ENCODE results near the gene GRIN3B. TPM values are rescaled to one million over a fixed set of nuclear protein-coding genes. Genes with fewer than 3 reads are reported as not detected.

GRIN3B gene
- total and polyA plus RNA-seq, 2 donors, result under 0.01 to 0.09 TPM

- WGBS, result 93% methylated on average over 15 of the region's 15 CpGs
- no peak for DNase-seq (ENCODE audit: low read depth in 6 of 9, low spot score in 9 of 9)
- H3K9me3 ChIP-seq (ENCODE audit: control insufficient read depth in 2 of 2, insufficient read depth in 1 of 2, low read length in 1 of 2), result peaks cover 0 to 4% of the 10 kb centered on the region in 2 donors
- H3K27me3 ChIP-seq (ENCODE audit: control insufficient read depth in 2 of 2, insufficient read depth in 1 of 2, low read length in 1 of 2), result no peaks in the 10 kb centered on the region
- H3K4me1 ChIP-seq (ENCODE audit: control insufficient read depth in 2 of 2, insufficient read depth in 2 of 2, low read length in 2 of 2), result peaks cover 10 to 13% of the 10 kb centered on the region in 2 donors
- H3K27ac ChIP-seq (ENCODE audit: low read depth in 1 of 2, low read length in 1 of 2), result no peak overlapping the region
- H3K36me3 ChIP-seq (ENCODE audit: control insufficient read depth in 2 of 2, insufficient read depth in 2 of 2, low read length in 1 of 2), result peaks cover 45 to 50% of the 10 kb centered on the region in 2 donors
- H3K4me3 ChIP-seq (ENCODE audit: low read length in 2 of 2), result no peak overlapping the region
These were observed 11.7 kb upstream of the GRIN3B start for GRCh38 chr19:988510-988909.

GRCh38 chr19:989381-990081, 10.7 kb upstream of the GRIN3B start:
- no peak overlapping the region for H3K27ac ChIP-seq (ENCODE audit: low read depth in 1 of 2, low read length in 1 of 2)
- H3K4me3 ChIP-seq (ENCODE audit: low read length in 2 of 2), result no peak overlapping the region
- H3K9me3 ChIP-seq (ENCODE audit: control insufficient read depth in 2 of 2, insufficient read depth in 1 of 2, low read length in 1 of 2), result peaks cover 0 to 4% of the 10 kb centered on the region in 2 donors
- no peak for DNase-seq (ENCODE audit: low read depth in 6 of 9, low spot score in 9 of 9)
- H3K36me3 ChIP-seq (ENCODE audit: control insufficient read depth in 2 of 2, insufficient read depth in 2 of 2, low read length in 1 of 2), result peaks cover 50 to 54% of the 10 kb centered on the region in 2 donors
- no peaks in the 10 kb centered on the region for H3K27me3 ChIP-seq (ENCODE audit: control insufficient read depth in 2 of 2, insufficient read depth in 1 of 2, low read length in 1 of 2)
- WGBS, result 94% methylated on average over 25 of the region's 25 CpGs
- H3K4me1 ChIP-seq (ENCODE audit: control insufficient read depth in 2 of 2, insufficient read depth in 2 of 2, low read length in 2 of 2), result peaks cover 5 to 8% of the 10 kb centered on the region in 2 donors

GRCh38 chr19:990119-990571, 10.1 kb upstream of the GRIN3B start:
- WGBS, result 93% methylated on average over 27 of the region's 27 CpGs
- H3K36me3 ChIP-seq (ENCODE audit: control insufficient read depth in 2 of 2, insufficient read depth in 2 of 2, low read length in 1 of 2), result peaks cover 50 to 55% of the 10 kb centered on the region in 2 donors
- H3K4me3 ChIP-seq (ENCODE audit: low read length in 2 of 2), result no peak overlapping the region
- H3K27me3 ChIP-seq (ENCODE audit: control insufficient read depth in 2 of 2, insufficient read depth in 1 of 2, low read length in 1 of 2), result peaks cover 0 to 4% of the 10 kb centered on the region in 2 donors
- H3K4me1 ChIP-seq (ENCODE audit: control insufficient read depth in 2 of 2, insufficient read depth in 2 of 2, low read length in 2 of 2), result peaks cover 0 to 2% of the 10 kb centered on the region in 2 donors
- DNase-seq (ENCODE audit: low read depth in 6 of 9, low spot score in 9 of 9), result no peak
- peaks cover 0 to 4% of the 10 kb centered on the region in 2 donors for H3K9me3 ChIP-seq (ENCODE audit: control insufficient read depth in 2 of 2, insufficient read depth in 1 of 2, low read length in 1 of 2)
- no peak overlapping the region for H3K27ac ChIP-seq (ENCODE audit: low read depth in 1 of 2, low read length in 1 of 2)

- H3K4me1 ChIP-seq (ENCODE audit: control insufficient read depth in 2 of 2, insufficient read depth in 2 of 2, low read length in 2 of 2), result no peaks in the 10 kb centered on the region
- no peak for DNase-seq (ENCODE audit: low read depth in 6 of 9, low spot score in 9 of 9)
- no peak overlapping the region for H3K27ac ChIP-seq (ENCODE audit: low read depth in 1 of 2, low read length in 1 of 2)
- peaks cover 0 to 7% of the 10 kb centered on the region in 2 donors for H3K9me3 ChIP-seq (ENCODE audit: control insufficient read depth in 2 of 2, insufficient read depth in 1 of 2, low read length in 1 of 2)
- H3K27me3 ChIP-seq (ENCODE audit: control insufficient read depth in 2 of 2, insufficient read depth in 1 of 2, low read length in 1 of 2), result peaks cover 0 to 10% of the 10 kb centered on the region in 2 donors
- peaks cover 48 to 55% of the 10 kb centered on the region in 2 donors for H3K36me3 ChIP-seq (ENCODE audit: control insufficient read depth in 2 of 2, insufficient read depth in 2 of 2, low read length in 1 of 2)
- no peak overlapping the region for H3K4me3 ChIP-seq (ENCODE audit: low read length in 2 of 2)
- WGBS, result 97% methylated on average over 23 of the region's 23 CpGs
These were observed 9.5 kb upstream of the GRIN3B start for GRCh38 chr19:990746-991145.

- peaks cover under 1 to 6% of the 10 kb centered on the region in 2 donors for H3K4me1 ChIP-seq (ENCODE audit: control insufficient read depth in 2 of 2, insufficient read depth in 2 of 2, low read length in 2 of 2)
- no peak overlapping the region for H3K27ac ChIP-seq (ENCODE audit: low read depth in 1 of 2, low read length in 1 of 2)
- H3K9me3 ChIP-seq (ENCODE audit: control insufficient read depth in 2 of 2, insufficient read depth in 1 of 2, low read length in 1 of 2), result peaks cover 0 to 13% of the 10 kb centered on the region in 2 donors
- H3K36me3 ChIP-seq (ENCODE audit: control insufficient read depth in 2 of 2, insufficient read depth in 2 of 2, low read length in 1 of 2), result peaks cover 44 to 50% of the 10 kb centered on the region in 2 donors
- H3K4me3 ChIP-seq (ENCODE audit: low read length in 2 of 2), result no peak overlapping the region
- peaks cover 5 to 16% of the 10 kb centered on the region in 2 donors for H3K27me3 ChIP-seq (ENCODE audit: control insufficient read depth in 2 of 2, insufficient read depth in 1 of 2, low read length in 1 of 2)
- WGBS, result 96% methylated on average over 46 of the region's 47 CpGs
- DNase-seq (ENCODE audit: low read depth in 6 of 9, low spot score in 9 of 9), result no peak
These were observed 8.9 kb upstream of the GRIN3B start for GRCh38 chr19:991174-991931.

- WGBS, result 97% methylated on average over 42 of the region's 42 CpGs
- H3K4me3 ChIP-seq (ENCODE audit: low read length in 2 of 2), result no peak overlapping the region
- no peak for DNase-seq (ENCODE audit: low read depth in 6 of 9, low spot score in 9 of 9)
- H3K9me3 ChIP-seq (ENCODE audit: control insufficient read depth in 2 of 2, insufficient read depth in 1 of 2, low read length in 1 of 2), result peaks cover 0 to 15% of the 10 kb centered on the region in 2 donors
- H3K4me1 ChIP-seq (ENCODE audit: control insufficient read depth in 2 of 2, insufficient read depth in 2 of 2, low read length in 2 of 2), result peaks cover 4 to 9% of the 10 kb centered on the region in 2 donors
- peak overlapping the region in 1 of 2 donors; percentile 8 for H3K27ac ChIP-seq (ENCODE audit: low read depth in 1 of 2, low read length in 1 of 2)
- H3K36me3 ChIP-seq (ENCODE audit: control insufficient read depth in 2 of 2, insufficient read depth in 2 of 2, low read length in 1 of 2), result peaks cover 39 to 45% of the 10 kb centered on the region in 2 donors
- H3K27me3 ChIP-seq (ENCODE audit: control insufficient read depth in 2 of 2, insufficient read depth in 1 of 2, low read length in 1 of 2), result peaks cover 8 to 24% of the 10 kb centered on the region in 2 donors
These were observed 8.1 kb upstream of the GRIN3B start for GRCh38 chr19:991932-992669.

GRCh38 chr19:992670-993055, 7.6 kb upstream of the GRIN3B start:
- no peak overlapping the region for H3K27ac ChIP-seq (ENCODE audit: low read depth in 1 of 2, low read length in 1 of 2)
- 98% methylated on average over 13 of the region's 13 CpGs for WGBS
- H3K36me3 ChIP-seq (ENCODE audit: control insufficient read depth in 2 of 2, insufficient read depth in 2 of 2, low read length in 1 of 2), result peaks cover 36 to 45% of the 10 kb centered on the region in 2 donors
- H3K27me3 ChIP-seq (ENCODE audit: control insufficient read depth in 2 of 2, insufficient read depth in 1 of 2, low read length in 1 of 2), result peaks cover 14 to 29% of the 10 kb centered on the region in 2 donors
- peaks cover 4 to 9% of the 10 kb centered on the region in 2 donors for H3K4me1 ChIP-seq (ENCODE audit: control insufficient read depth in 2 of 2, insufficient read depth in 2 of 2, low read length in 2 of 2)
- DNase-seq (ENCODE audit: low read depth in 6 of 9, low spot score in 9 of 9), result no peak
- H3K9me3 ChIP-seq (ENCODE audit: control insufficient read depth in 2 of 2, insufficient read depth in 1 of 2, low read length in 1 of 2), result peaks cover 0 to 15% of the 10 kb centered on the region in 2 donors
- H3K4me3 ChIP-seq (ENCODE audit: low read length in 2 of 2), result no peak overlapping the region

GRCh38 chr19:993361-993830, 6.8 kb upstream of the GRIN3B start:
- 98% methylated on average over 17 of the region's 17 CpGs for WGBS
- H3K9me3 ChIP-seq (ENCODE audit: control insufficient read depth in 2 of 2, insufficient read depth in 1 of 2, low read length in 1 of 2), result peaks cover 0 to 15% of the 10 kb centered on the region in 2 donors
- DNase-seq (ENCODE audit: low read depth in 6 of 9, low spot score in 9 of 9), result no peak
- H3K4me1 ChIP-seq (ENCODE audit: control insufficient read depth in 2 of 2, insufficient read depth in 2 of 2, low read length in 2 of 2), result peaks cover 4 to 9% of the 10 kb centered on the region in 2 donors
- H3K27ac ChIP-seq (ENCODE audit: low read depth in 1 of 2, low read length in 1 of 2), result no peak overlapping the region
- peaks cover 18 to 37% of the 10 kb centered on the region in 2 donors for H3K27me3 ChIP-seq (ENCODE audit: control insufficient read depth in 2 of 2, insufficient read depth in 1 of 2, low read length in 1 of 2)
- H3K4me3 ChIP-seq (ENCODE audit: low read length in 2 of 2), result no peak overlapping the region
- peaks cover 30 to 40% of the 10 kb centered on the region in 2 donors for H3K36me3 ChIP-seq (ENCODE audit: control insufficient read depth in 2 of 2, insufficient read depth in 2 of 2, low read length in 1 of 2)
